OCI-LY3 (cell line): Measurements from ENCODE around the gene SCARF1.

ENCODE experiments used
- H2AFZ ChIP-seq: fragments of 200-600, 300-600 bp; shearing (Covaris generic); 2 replicates; pipeline ENCODE4 v1.6.0; 2014; ENCODE audit warnings: antibody characterized with exemption, low read depth, low read length
- H3K27ac ChIP-seq: fragments of 200-600, 300-600 bp; sonication (generic); 2 replicates; pipeline ENCODE4 v1.5.1; 2014; ENCODE audit warnings: mild to moderate bottlenecking, low read length, moderate library complexity, mixed read lengths
- H3K27me3 ChIP-seq: fragments of 200-600, 300-600 bp; sonication (generic); 2 replicates; pipeline ENCODE4 v1.6.1; 2014; ENCODE audit warnings: low read depth, low read length, mixed read lengths
- H3K36me3 ChIP-seq: fragments of 200-600, 300-600 bp; sonication (generic); replicated peaks from 2 replicates; pipeline ENCODE3; 2014; ENCODE audit warnings: low read depth, low read length, mixed read lengths
- H3K4me1 ChIP-seq: fragments of 300-600, 200-600 bp; sonication (generic); 2 replicates; pipeline ENCODE4 v1.6.1; 2014; ENCODE audit warnings: low read length, mixed read lengths
- H3K4me2 ChIP-seq: fragments of 200-600, 300-600 bp; sonication (generic); 2 replicates; pipeline ENCODE4 v1.6.1; 2014; ENCODE audit warnings: low read length, mixed read lengths
- H3K4me3 ChIP-seq: fragments of 300-600, 200-600 bp; sonication (generic); 2 replicates; pipeline ENCODE4 v1.5.1; 2014; ENCODE audit warnings: antibody characterized with exemption, mild to moderate bottlenecking, low read length, moderate library complexity
- H3K79me2 ChIP-seq: fragments of 300-600, 200-600 bp; shearing (Covaris generic); 2 replicates; pipeline ENCODE4 v1.6.1; 2014; ENCODE audit warnings: mild to moderate bottlenecking, low read length, mixed read lengths
- H3K9ac ChIP-seq: fragments of 300-600, 200-600 bp; shearing (Covaris generic); 2 replicates; pipeline ENCODE4 v1.6.0; 2014; ENCODE audit warnings: mild to moderate bottlenecking, low read length, moderate library complexity
- H3K9me3 ChIP-seq: fragments of 200-600, 300-600 bp; shearing (Covaris generic); 2 replicates; pipeline ENCODE4 v1.6.1; 2014; ENCODE audit warnings: low read length, mixed read lengths; ENCODE audit not compliant: insufficient read depth
- H4K20me1 ChIP-seq: fragments of 200-600, 300-600 bp; sonication (generic); 2 replicates; pipeline ENCODE4 v1.6.1; 2016; ENCODE audit warnings: low read length, mixed read lengths; ENCODE audit not compliant: insufficient read depth
- CTCF ChIP-seq: fragments of 200-600, 300-600 bp; sonication (generic); IDR thresholded peaks from 2 replicates; pipeline ENCODE4 v1.5.1; 2014; ENCODE audit warnings: antibody characterized with exemption, low read length, low read depth
- EZH2phosphoT487 ChIP-seq: fragments of 200-600 bp; shearing (Covaris generic); IDR thresholded peaks from 2 replicates; pipeline ENCODE4 v1.6.1; 2018; ENCODE audit warnings: antibody characterized with exemption, mixed run types, low read depth

The SCARF1 gene

GRCh38 chr17:1649844-1650501 lies 4.4 kb upstream of the SCARF1 start, which contains the start of gene RILP:
RILP (minus strand) TSS chr17:1649866; CDS start chr17:1649804, 62 bp downstream.
- Histone ChIP-seq H3K79me2 (no peaks in the 10 kb centered on the region), H3K4me3 (peak within 1 kb of the TSS; percentile 86), H3K36me3 (peaks cover 26% of the 10 kb centered on the region), H3K4me2 (peak within 1 kb of the TSS; percentile 92), H3K27me3 (no peaks in the 10 kb centered on the region), H3K4me1 (peaks cover 25% of the 10 kb centered on the region), H2AFZ (no peak within 1 kb of the TSS), H3K27ac (no peak within 1 kb of the TSS; the same call in 1 of the 2 replicates), H3K9me3 (no peaks in the 10 kb centered on the region), H3K9ac (peak within 1 kb of the TSS; percentile 50), H4K20me1 (peaks cover 14% of the 10 kb centered on the region; the same call in 1 of the 2 replicates)
- TF ChIP-seq CTCF (no peak), EZH2phosphoT487 (no peak)

GRCh38 chr17:1648963-1649843 lies 3.7 kb upstream of the SCARF1 start:
- H3K9me3 ChIP-seq = no peaks in the 10 kb centered on the region
- peak overlapping the region; percentile 50 for H3K9ac ChIP-seq
- peaks cover 32% of the 10 kb centered on the region for H3K4me1 ChIP-seq
- no peaks in the 10 kb centered on the region for H3K27me3 ChIP-seq
- peak overlapping the region; percentile 86 for H3K4me3 ChIP-seq
- peak overlapping the region; percentile 92 for H3K4me2 ChIP-seq
- no peak overlapping the region; the same call in 1 of the 2 replicates for H3K27ac ChIP-seq
- peaks cover 14% of the 10 kb centered on the region; the same call in 1 of the 2 replicates for H4K20me1 ChIP-seq
- TF ChIP-seq CTCF (peak; percentile 7), EZH2phosphoT487 (no peak)
- H3K36me3 ChIP-seq = peaks cover 23% of the 10 kb centered on the region
- no peak overlapping the region for H2AFZ ChIP-seq
- no peaks in the 10 kb centered on the region for H3K79me2 ChIP-seq

GRCh38 chr17:1648173-1648962 lies 2.8 kb upstream of the SCARF1 start:
- peak; percentile 61; the same call in 1 of the 2 replicates for TF ChIP-seq CTCF
- TF ChIP-seq EZH2phosphoT487 = no peak
- Histone ChIP-seq H2AFZ (no peak overlapping the region; the same call in 1 of the 2 replicates), H3K4me1 (peaks cover 36% of the 10 kb centered on the region), H3K9ac (peak overlapping the region; percentile 42), H3K4me3 (peak overlapping the region; percentile 67), H3K79me2 (no peaks in the 10 kb centered on the region), H3K27ac (no peak overlapping the region), H3K27me3 (no peaks in the 10 kb centered on the region), H3K36me3 (peaks cover 15% of the 10 kb centered on the region), H4K20me1 (peaks cover 14% of the 10 kb centered on the region; the same call in 1 of the 2 replicates), H3K9me3 (no peaks in the 10 kb centered on the region), H3K4me2 (peak overlapping the region; percentile 72)
